Epithelial cell of esophagus (primary cell): ENCODE measurements around the gene DSTN.

Source experiments
- DNase-seq: peaks from one replicate; pipeline ENCODE4 v3.0.0; 2010; ENCODE audit warnings: low read depth
- H3K4me3 ChIP-seq: 2 replicates; pipeline ENCODE4 v1.5.1; 2011; ENCODE audit warnings: mild to moderate bottlenecking, low read length, control low read depth
- TF ChIP-seq, protein P1 (sequence below): IDR thresholded peaks from 2 replicates; pipeline ENCODE4 v1.5.1; 2011; ENCODE audit warnings: low read depth, mild to moderate bottlenecking, low read length, control low read depth, inconsistent platforms; ENCODE audit not compliant: insufficient read depth; ENCODE audit errors: missing control alignments

The DSTN gene

DNA sequence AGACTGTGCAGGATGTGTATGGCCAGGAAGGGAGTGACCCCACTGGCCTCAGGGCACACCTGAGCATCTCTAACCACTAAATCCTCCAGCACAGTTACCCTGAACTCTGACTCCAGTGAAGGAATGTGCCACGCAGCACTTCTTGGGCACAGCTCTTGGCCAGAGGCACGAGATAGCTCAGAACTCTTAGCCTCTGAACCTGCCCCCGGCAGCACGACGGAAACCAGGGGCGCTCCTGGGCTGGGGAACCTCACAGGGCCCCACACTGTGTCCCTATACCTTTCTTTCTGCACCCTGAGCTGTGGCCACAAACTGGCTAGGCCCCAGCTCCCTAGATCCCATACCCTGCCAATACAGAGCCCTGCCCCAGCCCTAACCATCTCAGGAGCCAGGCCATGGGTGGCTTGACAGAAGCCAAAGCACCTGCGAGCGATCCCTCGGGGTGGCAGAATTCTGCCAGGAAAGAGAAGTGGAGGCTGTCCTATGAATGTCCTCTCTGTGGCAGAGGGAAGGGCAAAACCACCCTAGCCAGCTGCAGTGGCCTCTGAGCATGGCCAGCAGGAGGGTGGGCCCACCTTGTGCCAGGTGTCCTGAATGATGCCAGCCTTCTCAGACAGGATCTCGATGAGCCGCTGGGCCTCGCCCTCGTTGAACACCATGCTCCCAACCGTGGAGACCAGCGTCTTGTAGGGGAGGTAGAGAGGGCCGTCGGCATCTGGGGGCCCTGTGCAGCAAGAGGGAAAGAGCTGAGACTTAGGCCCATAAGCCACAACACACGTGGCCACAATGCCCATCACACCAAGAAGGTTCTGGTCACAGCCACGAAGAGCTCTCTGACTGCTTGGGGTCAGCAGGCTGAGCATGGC is 72.8 kb downstream of the DSTN start:
- DNase-seq = no peak
- TF ChIP-seq, protein P1, sequence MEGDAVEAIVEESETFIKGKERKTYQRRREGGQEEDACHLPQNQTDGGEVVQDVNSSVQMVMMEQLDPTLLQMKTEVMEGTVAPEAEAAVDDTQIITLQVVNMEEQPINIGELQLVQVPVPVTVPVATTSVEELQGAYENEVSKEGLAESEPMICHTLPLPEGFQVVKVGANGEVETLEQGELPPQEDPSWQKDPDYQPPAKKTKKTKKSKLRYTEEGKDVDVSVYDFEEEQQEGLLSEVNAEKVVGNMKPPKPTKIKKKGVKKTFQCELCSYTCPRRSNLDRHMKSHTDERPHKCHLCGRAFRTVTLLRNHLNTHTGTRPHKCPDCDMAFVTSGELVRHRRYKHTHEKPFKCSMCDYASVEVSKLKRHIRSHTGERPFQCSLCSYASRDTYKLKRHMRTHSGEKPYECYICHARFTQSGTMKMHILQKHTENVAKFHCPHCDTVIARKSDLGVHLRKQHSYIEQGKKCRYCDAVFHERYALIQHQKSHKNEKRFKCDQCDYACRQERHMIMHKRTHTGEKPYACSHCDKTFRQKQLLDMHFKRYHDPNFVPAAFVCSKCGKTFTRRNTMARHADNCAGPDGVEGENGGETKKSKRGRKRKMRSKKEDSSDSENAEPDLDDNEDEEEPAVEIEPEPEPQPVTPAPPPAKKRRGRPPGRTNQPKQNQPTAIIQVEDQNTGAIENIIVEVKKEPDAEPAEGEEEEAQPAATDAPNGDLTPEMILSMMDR = no peak
- no peak overlapping the region for H3K4me3 ChIP-seq

DNA sequence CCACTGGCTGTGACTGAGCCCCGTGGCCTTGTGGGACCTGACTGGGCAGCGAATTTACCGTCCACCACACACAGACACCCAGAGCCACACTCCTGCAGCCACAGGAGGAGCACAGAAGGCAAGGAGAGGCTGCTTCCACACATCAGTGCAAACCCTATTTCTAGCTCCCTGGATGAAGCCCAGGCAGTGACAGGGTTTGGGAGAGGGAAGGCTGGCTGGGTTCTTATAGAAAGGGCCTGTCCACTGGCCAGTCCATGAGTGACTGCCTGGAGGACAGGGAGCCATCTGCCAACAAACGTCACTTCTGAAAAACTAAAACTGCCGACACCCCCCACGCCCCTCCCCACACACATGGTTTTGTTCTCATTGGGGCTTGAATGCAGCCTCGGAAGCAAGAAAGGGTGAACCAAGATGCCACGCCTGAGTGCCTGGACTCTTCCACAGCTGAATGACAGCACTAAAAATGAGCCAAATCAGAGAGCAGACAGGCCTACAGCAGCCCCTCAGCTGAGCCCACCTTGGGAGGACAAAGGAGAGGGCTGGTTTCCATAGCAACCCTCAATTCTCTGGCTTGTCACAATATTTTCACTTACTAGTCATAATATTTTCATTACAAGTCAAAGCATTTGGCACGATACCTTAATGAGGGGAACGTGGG is 73.8 kb downstream of the DSTN start:
- no peak for DNase-seq
- TF ChIP-seq, protein P1 = no peak
- no peak overlapping the region for H3K4me3 ChIP-seq

DNA sequence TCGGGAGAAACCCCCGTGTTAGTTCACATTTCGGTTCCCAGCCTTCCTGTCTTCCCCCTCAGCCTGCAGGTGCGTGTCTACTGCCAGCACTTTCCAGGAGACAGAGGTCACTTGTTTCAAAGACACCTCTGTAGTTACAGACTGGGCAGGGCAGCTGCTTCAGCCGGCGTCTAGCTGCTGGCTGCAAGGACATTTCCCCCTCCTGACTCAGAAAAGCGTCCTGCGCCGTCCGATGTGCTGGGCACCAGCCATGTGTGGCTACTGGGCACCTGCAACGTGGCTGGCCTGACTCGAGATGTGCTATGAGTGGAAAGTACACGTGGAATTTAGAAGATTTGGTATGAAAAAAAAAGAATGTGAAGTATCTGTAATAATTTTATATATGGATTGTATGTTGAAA is 74.6 kb downstream of the DSTN start:
- TF ChIP-seq, protein P1 = no peak

DNA sequence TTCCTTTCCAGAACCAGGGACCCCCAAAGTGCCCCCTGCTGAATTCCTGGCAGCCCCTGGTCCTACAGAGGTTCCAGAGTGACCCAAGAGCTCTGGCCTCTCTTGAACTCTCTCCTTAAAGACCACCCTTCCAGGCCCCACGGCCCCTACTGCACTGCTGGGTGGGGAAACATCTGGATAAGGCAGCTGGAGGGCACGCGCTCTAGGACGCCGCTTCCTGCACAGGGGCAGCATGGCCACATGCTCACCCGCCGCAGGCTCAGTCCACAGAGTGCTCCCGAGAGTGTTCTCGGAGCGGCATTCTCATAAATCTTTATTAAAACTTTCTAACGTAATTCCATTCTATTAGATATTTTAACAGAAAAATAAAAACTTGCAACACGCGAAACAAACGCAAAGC is 75.1 kb downstream of the DSTN start:
- TF ChIP-seq, protein P1 = no peak
- no peak overlapping the region for H3K4me3 ChIP-seq

More for the DNA sequence above, 74.6 kb downstream of the DSTN start:
- no peak overlapping the region for H3K4me3 ChIP-seq
- no peak for DNase-seq

DNA sequence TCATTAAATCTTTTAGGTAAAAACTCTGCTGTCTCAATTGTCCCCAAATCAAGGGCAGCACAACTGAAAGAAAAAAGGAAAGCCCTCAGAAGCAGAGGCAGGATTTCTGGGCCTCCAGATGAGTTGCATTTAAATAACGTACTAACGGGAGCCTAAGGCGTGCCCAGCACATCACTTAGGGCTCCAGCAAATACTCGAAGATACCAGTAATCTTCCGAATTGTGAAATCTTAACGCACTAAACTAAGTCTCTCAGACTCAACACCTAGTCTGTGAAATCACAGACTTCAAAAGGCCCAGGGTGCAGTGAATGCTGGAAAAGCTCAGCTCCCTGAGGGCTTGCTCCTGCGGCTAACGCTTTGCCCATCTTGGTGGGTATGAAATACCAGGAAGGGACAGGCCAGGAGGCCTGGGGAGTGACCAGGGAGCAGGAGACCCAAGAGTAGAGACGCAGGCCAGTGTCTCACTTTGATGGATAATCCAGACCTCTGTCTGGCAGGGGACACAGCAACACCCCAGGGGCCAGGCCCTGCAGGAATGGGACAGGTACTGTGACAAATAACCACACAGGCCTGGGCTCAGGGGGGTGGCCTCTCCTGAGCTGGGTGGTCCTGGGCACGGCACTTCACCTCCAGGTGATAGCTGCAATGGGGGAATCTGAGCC is 75.8 kb downstream of the DSTN start:
- H3K4me3 ChIP-seq = no peak overlapping the region
- no peak for DNase-seq
- TF ChIP-seq, protein P1 = no peak

More for the DNA sequence above, 75.1 kb downstream of the DSTN start:
- DNase-seq = no peak

DNA sequence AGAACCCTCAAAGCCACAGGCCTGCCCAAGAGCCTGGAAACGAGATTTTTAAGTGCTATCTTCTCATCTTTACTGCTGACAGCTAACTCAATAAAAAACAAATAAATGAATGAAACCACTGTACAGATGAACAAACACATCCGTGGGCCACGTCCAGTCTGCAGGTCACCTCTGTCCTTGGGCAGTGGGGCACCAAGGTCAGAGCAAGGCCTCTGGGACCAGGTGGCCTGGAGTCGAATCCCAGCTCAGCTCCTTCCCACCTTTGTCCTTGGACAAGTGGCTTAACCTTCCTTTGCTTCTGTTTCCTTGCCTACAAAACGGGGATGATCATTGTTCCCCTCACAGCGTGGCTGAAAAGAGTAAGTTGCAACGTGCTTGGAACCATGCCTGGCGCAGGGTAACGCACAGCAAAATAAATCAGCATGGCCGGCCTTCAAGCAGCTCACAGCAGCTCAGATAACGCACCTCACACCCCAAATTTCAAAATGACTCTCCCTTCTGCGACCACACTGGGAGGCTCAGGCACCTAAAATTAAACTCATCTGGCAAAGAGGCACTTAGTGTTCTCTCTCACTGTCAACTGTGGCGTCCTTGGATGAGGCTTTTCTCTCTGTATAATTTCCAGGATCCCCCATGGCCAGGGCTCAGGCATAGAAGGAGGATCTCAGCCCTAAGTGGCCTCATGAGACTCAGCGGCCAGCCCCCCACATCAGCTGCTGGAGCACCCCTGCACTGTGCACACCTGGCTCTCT is 76.5 kb downstream of the DSTN start:
- TF ChIP-seq, protein P1 = no peak
- H3K4me3 ChIP-seq = no peak overlapping the region
- no peak for DNase-seq
